ENCODE data around the gene RASAL1. TPM values are rescaled to one million over a fixed set of nuclear protein-coding genes. Genes with fewer than 3 reads are reported as not detected.

The RASAL1 gene
- total RNA-seq, 3 donors from 2014 or later = 0.58 to 1.1 (median 0.87) TPM

- peaks cover 37% of the 10 kb centered on the region for H3K4me1 Mint-ChIP-seq (ENCODE audit: low read depth)
- peaks cover 2% of the 10 kb centered on the region for H3K27me3 Mint-ChIP-seq (ENCODE audit: low read depth)
- DNase-seq (no peak), ATAC-seq (no peak)
- H3K9me3 Mint-ChIP-seq = no peaks in the 10 kb centered on the region
- no peak overlapping the region for H3K4me3 Mint-ChIP-seq
- no peaks in the 10 kb centered on the region for H3K36me3 Mint-ChIP-seq (ENCODE audit: insufficient read depth)
Observed at GRCh38 chr12:113052326-113052725, 83.2 kb downstream of the RASAL1 start.

GRCh38 chr12:113051759-113052158 lies 83.8 kb downstream of the RASAL1 start:
- Mint-ChIP-seq H3K9me3 (no peaks in the 10 kb centered on the region), H3K4me1 (ENCODE audit: low read depth) (peaks cover 37% of the 10 kb centered on the region), H3K36me3 (ENCODE audit: insufficient read depth) (no peaks in the 10 kb centered on the region), H3K4me3 (no peak overlapping the region), H3K27me3 (ENCODE audit: low read depth) (peaks cover 2% of the 10 kb centered on the region)
- DNase-seq = no peak
- no peak for ATAC-seq

DNA sequence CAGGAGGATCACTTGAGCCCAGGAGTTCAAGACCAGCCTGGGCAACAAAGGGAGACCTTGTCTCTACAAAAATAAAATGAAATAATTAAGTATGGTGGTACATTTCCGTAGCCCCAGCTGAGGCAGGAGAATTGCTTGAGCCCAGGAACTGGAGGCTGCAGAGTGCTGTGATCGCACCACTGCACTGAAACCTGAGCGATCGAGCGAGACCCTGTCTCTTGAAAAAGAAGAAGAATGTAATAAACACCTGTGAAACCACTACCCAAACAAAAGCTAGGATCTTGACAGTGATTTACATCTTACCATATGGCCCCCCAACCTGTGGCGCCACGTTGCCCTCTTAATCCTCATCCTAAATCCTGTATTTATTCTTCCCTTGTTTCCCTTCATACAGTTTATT lies 84.8 kb downstream of the RASAL1 start:
- Mint-ChIP-seq H3K4me3 (no peak overlapping the region), H3K36me3 (ENCODE audit: insufficient read depth) (no peaks in the 10 kb centered on the region), H3K27me3 (ENCODE audit: low read depth) (peaks cover 2% of the 10 kb centered on the region), H3K9me3 (no peaks in the 10 kb centered on the region), H3K4me1 (ENCODE audit: low read depth) (peaks cover 33% of the 10 kb centered on the region)
- no peak for ATAC-seq
- no peak for DNase-seq

- H3K9me3 Mint-ChIP-seq = no peaks in the 10 kb centered on the region
- H3K4me3 Mint-ChIP-seq = no peak overlapping the region
- peaks cover 2% of the 10 kb centered on the region for H3K27me3 Mint-ChIP-seq (ENCODE audit: low read depth)
- no peak for ATAC-seq
- no peak for DNase-seq
- no peaks in the 10 kb centered on the region for H3K36me3 Mint-ChIP-seq (ENCODE audit: insufficient read depth)
- peaks cover 30% of the 10 kb centered on the region for H3K4me1 Mint-ChIP-seq (ENCODE audit: low read depth)
Observed at GRCh38 chr12:113049976-113050742, 85.4 kb downstream of the RASAL1 start.

Other genes starting within 250 kb of the RASAL1 start
- gene OAS1, start 228.8 kb downstream of the RASAL1 start, total RNA-seq = 1 to 10 TPM; 3.2 to 7.8 (median 4.0) TPM
- 10 to 100 TPM in 1 of 3 donors, 1 to 10 TPM in 2; 5.5 to 13.6 (median 8.0) TPM for gene OAS3, start 197.3 kb downstream of the RASAL1 start, total RNA-seq
- gene OAS2, start 157.2 kb downstream of the RASAL1 start, total RNA-seq = 10 to 100 TPM; 27.8 to 36.0 (median 34.9) TPM
- gene DTX1, start 79.0 kb downstream of the RASAL1 start, total RNA-seq = 1 to 10 TPM; 5.0 to 7.7 (median 5.2) TPM
- gene CFAP73, start 14.0 kb upstream of the RASAL1 start, total RNA-seq = under 1 TPM; 0.29 to 0.46 (median 0.38) TPM
- gene DDX54, start 49.7 kb upstream of the RASAL1 start, total RNA-seq = 100 to 1,000 TPM; 213 to 236 (median 232) TPM
- 10 to 100 TPM; 24.6 to 31.0 (median 27.5) TPM for gene RITA1, start 50.0 kb upstream of the RASAL1 start, total RNA-seq
- gene TPCN1, start 85.7 kb upstream of the RASAL1 start, total RNA-seq = 10 to 100 TPM; 17.5 to 23.7 (median 20.8) TPM
- gene SLC8B1, start 199.3 kb upstream of the RASAL1 start, total RNA-seq = 10 to 100 TPM; 12.4 to 14.7 (median 13.6) TPM
- 10 to 100 TPM; 22.9 to 25.3 (median 24.2) TPM for gene PLBD2, start 222.8 kb upstream of the RASAL1 start, total RNA-seq

Data from activated T-cell treated with anti-CD3 and anti-CD28 coated beads, Interleukin-2, amount 50 U/mL, for 4 hours (primary cell).